ENCODE measurements around the gene SLC26A1. TPM values are rescaled to one million over a fixed set of nuclear protein-coding genes. Genes with fewer than 3 reads are reported as not detected.

SLC26A1 gene
- total and polyA plus RNA-seq, 2 of the 13 experiments (the other 11 are each of a cell fraction or from before 2014, with no cell fraction given), result 5.4 to 22.9 TPM

DNA sequence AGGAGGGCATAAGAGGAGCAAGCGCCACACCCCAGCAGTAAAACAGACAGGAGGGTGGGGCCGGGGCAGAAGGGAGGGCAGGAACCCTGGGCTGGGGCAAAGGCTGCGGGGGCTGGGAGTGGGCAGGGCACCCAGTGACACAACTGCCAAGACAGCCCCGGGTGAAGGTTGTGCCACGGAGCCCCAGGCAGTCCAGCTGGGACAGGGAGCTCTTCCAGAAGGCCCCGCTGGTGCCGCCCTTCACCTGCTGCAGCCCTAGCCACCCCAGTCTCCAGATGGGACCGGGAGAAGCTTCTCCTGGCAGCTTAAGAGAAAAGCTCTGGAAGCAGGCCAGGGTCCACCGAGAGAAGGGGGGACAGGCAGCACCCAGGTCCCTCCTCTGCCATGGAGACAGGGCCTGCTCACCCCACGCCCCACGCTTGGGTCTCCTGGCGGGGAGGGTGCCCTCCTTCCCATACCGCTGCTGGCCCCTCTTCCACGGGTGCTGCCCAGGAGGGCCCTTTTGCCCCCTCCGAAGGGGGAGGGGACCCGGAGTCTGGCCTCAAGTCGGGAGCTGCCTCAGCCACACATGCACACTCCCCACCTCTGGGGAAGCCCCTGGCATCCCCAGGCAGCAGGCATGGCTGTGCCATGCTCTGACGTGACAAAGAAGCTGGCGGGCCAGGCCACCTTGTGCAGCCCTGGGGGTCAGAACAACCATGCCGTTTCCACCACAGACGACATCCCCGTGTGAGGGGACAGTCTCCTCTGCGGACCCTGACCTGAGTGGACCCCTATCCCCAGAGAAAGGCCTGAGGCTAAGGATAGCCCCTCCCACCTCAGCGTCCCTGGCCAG, 21.3 kb downstream of the SLC26A1 start:
- ATAC-seq, result peak; percentile 1; the same call in 2 of the 3 replicates
- Histone ChIP-seq H3K36me3 (replicated peaks in 1 of 2; ENCODE audit: control insufficient read depth in 1 of 2, insufficient read depth in 2 of 2, low read length in 2 of 2) (no peaks in the 10 kb centered on the region), H3K9ac (ENCODE audit: insufficient read depth, low read depth, low read length) (peak overlapping the region; percentile 67; the same call in 1 of the 2 replicates), H4K20me1 (ENCODE audit: insufficient read depth, low read length) (peaks cover 3% of the 10 kb centered on the region; the same call in 1 of the 2 replicates), H3K4me1 (ENCODE audit: insufficient read depth, low read length) (peaks cover 15% of the 10 kb centered on the region), H2AFZ (ENCODE audit: low read length) (no peak overlapping the region), H3K4me2 (ENCODE audit: low read depth, low read length) (peak overlapping the region; percentile 98), H3K27ac (ENCODE audit: extremely low read length, insufficient read depth, low read length) (no peak overlapping the region), H3K79me2 (ENCODE audit: insufficient read depth, low read length) (no peaks in the 10 kb centered on the region), H3K9me3 (ENCODE audit: low read length) (no peaks in the 10 kb centered on the region), H3K27me3 (ENCODE audit: control insufficient read depth in 1 of 2, insufficient read depth in 2 of 2, low read length in 2 of 2) (no peaks in the 10 kb centered on the region), H3K4me3 (replicated peaks in 1 of 3; ENCODE audit: insufficient read depth in 1 of 3, low read depth in 2 of 3, low read length in 3 of 3) (peak overlapping the region; percentile 74 to 87 (median 81); a peak in 4 of 6 replicates)
- no peak for DNase-seq (ENCODE audit: low spot score)
- TF ChIP-seq ZNF816 (CRISPR knock-in tag; IDR thresholded peaks at IDR 0.05; ENCODE audit: borderline replicate concordance) (no peak), ARID4A (CRISPR knock-in tag; IDR thresholded peaks at IDR 0.05; ENCODE audit: borderline replicate concordance) (0 out of 2 replicates have a peak, but pooled peaks have one; percentile 8), ATF7 (IDR thresholded peaks at IDR 0.05) (no peak), ATF7 (CRISPR knock-in tag; IDR thresholded peaks at IDR 0.05) (no peak), ZNF788 (CRISPR knock-in tag; IDR thresholded peaks at IDR 0.05; ENCODE audit: borderline replicate concordance) (no peak), ZNF83 (CRISPR knock-in tag; IDR thresholded peaks at IDR 0.05; ENCODE audit: borderline replicate concordance) (no peak), ZNF317 (CRISPR knock-in tag; IDR thresholded peaks at IDR 0.05) (no peak), ZNF343 (CRISPR knock-in tag; IDR thresholded peaks at IDR 0.05) (no peak), CENPBD1 (CRISPR knock-in tag; IDR thresholded peaks at IDR 0.05; ENCODE audit: borderline replicate concordance, low read depth) (no peak), HNRNPL (IDR thresholded peaks at IDR 0.05; ENCODE audit: low read depth, low read length) (0 out of 2 replicates have a peak, but pooled peaks have one; percentile 21), HOXA9 (CRISPR knock-in tag; IDR thresholded peaks at IDR 0.05; ENCODE audit: borderline replicate concordance) (no peak), GTF2F1 (IDR thresholded peaks at IDR 0.05; ENCODE audit: low read length) (no peak), MBD4 (IDR thresholded peaks at IDR 0.05; ENCODE audit: borderline replicate concordance, low read length) (no peak)
- TF ChIP-seq, protein P1, sequence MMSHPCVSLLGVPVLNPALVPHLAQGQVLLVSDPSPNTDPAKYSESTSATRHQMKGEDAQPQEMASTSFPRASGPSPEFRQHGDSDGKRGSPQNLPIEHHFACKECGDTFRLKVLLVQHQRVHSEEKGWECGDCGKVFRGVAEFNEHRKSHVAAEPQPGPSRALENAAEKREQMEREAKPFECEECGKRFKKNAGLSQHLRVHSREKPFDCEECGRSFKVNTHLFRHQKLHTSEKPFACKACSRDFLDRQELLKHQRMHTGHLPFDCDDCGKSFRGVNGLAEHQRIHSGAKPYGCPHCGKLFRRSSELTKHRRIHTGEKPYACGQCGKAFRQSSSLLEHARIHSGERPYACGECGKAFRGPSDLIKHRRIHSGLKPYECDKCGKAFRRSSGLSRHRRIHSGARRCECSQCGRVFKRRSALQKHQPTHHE (CRISPR knock-in tag; IDR thresholded peaks at IDR 0.05; ENCODE audit: borderline replicate concordance), result no peak
- ChIA-PET POLR2A (interaction anchor here (1.0 to 1.4 kb wide), 3 partner anchors 13 to 40 kb away, joined by 3 to 4 read pairs (median 3); partner anchors contain the start of genes GAK, IDUA and TMEM175), CTCF (ENCODE audit: low intra/inter-chr PET ratio, low total read pairs) (no interaction called here)
- WGBS (ENCODE audit: low lambda C conversion rate), result 37% methylated on average over 9 of the region's 24 CpGs
- TSS peak; percentile 53 for BruUV-seq (replicated peaks)
- intact Hi-C loops (cut with micrococcal nuclease; ENCODE audit: unreplicated experiment) (loop anchor here (2.0 kb wide), 1 partner anchor 21 kb away; the partner anchor contains the start of gene SLC26A1), in situ Hi-C loops (cut with HindIII; ENCODE audit: extremely low pct_ligation_motif_present, low pct_unique_long_range_greater_than_20kb) (no loop called here)
- FAIRE-seq, result no peak

All from HepG2 (cell line).